ENCODE data around the gene PRR7.
A peak's percentile ranks its signal among the peaks of the same experiment; 100 is the strongest.

GRCh38 chr5:177494346-177495195, 48.0 kb downstream of the PRR7 start:
- TF ChIP-seq CEBPB (IDR thresholded peaks at IDR 0.05; ENCODE audit: low read depth, low read length) (peak; percentile 74), RAD21 (IDR thresholded peaks at IDR 0.05; ENCODE audit: low read length) (no peak; the same call in 1 of the 2 replicates), RCOR1 (IDR thresholded peaks at IDR 0.05; ENCODE audit: insufficient replicate concordance, low read length) (no peak), POLR2A (IDR thresholded peaks at IDR 0.05; ENCODE audit: low read depth, low read length) (no peak), ELK1 (IDR thresholded peaks at IDR 0.05; ENCODE audit: borderline replicate concordance, low read depth, low read length) (no peak), MAZ (IDR thresholded peaks at IDR 0.05; ENCODE audit: borderline replicate concordance, low read depth, low read length) (peak; percentile 96), RFX5 (IDR thresholded peaks at IDR 0.05; ENCODE audit: low read depth, low read length) (no peak), MXI1 (IDR thresholded peaks at IDR 0.05; ENCODE audit: borderline replicate concordance, low read depth, low read length) (0 out of 2 replicates have a peak, but pooled peaks have one; percentile 48)
- TF ChIP-seq, protein P1, sequence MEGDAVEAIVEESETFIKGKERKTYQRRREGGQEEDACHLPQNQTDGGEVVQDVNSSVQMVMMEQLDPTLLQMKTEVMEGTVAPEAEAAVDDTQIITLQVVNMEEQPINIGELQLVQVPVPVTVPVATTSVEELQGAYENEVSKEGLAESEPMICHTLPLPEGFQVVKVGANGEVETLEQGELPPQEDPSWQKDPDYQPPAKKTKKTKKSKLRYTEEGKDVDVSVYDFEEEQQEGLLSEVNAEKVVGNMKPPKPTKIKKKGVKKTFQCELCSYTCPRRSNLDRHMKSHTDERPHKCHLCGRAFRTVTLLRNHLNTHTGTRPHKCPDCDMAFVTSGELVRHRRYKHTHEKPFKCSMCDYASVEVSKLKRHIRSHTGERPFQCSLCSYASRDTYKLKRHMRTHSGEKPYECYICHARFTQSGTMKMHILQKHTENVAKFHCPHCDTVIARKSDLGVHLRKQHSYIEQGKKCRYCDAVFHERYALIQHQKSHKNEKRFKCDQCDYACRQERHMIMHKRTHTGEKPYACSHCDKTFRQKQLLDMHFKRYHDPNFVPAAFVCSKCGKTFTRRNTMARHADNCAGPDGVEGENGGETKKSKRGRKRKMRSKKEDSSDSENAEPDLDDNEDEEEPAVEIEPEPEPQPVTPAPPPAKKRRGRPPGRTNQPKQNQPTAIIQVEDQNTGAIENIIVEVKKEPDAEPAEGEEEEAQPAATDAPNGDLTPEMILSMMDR (conservative IDR thresholded peaks at IDR 0.05; ENCODE audit: low read depth, low read length) = peak; percentile 55
- TF ChIP-seq, protein P2, sequence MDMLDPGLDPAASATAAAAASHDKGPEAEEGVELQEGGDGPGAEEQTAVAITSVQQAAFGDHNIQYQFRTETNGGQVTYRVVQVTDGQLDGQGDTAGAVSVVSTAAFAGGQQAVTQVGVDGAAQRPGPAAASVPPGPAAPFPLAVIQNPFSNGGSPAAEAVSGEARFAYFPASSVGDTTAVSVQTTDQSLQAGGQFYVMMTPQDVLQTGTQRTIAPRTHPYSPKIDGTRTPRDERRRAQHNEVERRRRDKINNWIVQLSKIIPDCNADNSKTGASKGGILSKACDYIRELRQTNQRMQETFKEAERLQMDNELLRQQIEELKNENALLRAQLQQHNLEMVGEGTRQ (IDR thresholded peaks at IDR 0.05; ENCODE audit: low read depth, low read length) = no peak

Measured in IMR-90 (cell line).